Measurements from ENCODE around the gene LRCH1. TPM values are rescaled to one million over a fixed set of nuclear protein-coding genes. Genes with fewer than 3 reads are reported as not detected.
A peak's percentile ranks its signal among the peaks of the same experiment; 100 is the strongest.
"Not testable (repeated sequence)": the region's sequence is repeated elsewhere in the genome, so short reads cannot be mapped to it uniquely, and the experiment has no call there.

The LRCH1 gene
- total RNA-seq, 1 experiment from 2014 or later: 3.2 TPM

DNA sequence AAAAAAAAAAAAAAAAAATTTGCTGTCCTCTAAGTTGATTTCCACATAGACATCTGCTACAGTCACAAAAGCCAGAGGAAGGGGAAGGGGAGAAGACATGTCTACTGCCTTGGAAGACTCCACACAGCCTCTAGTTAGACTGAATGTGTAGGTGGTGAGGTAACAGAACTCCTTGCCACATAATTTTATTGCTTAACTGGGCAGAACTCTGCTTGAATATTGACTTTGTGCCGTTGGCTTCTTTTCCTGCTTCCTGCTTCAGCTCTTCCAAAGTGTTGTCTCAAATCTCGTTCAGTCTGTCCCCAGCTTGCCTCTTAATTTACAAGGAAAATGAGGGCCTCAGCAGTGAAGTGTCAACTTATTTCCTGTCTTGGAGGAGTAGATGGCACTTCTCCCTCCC lies 206.9 kb downstream of the LRCH1 start:
- DNase-seq: no peak
- no peaks in the 10 kb centered on the region for H3K27me3 ChIP-seq (ENCODE audit: control insufficient read depth, insufficient read depth, low read length)
- no peaks in the 10 kb centered on the region for H3K36me3 ChIP-seq (replicated peaks; ENCODE audit: control insufficient read depth, insufficient read depth, low read length)
- no peak overlapping the region for H3K4me3 ChIP-seq (ENCODE audit: insufficient read depth, low read depth, low read length)

DNA sequence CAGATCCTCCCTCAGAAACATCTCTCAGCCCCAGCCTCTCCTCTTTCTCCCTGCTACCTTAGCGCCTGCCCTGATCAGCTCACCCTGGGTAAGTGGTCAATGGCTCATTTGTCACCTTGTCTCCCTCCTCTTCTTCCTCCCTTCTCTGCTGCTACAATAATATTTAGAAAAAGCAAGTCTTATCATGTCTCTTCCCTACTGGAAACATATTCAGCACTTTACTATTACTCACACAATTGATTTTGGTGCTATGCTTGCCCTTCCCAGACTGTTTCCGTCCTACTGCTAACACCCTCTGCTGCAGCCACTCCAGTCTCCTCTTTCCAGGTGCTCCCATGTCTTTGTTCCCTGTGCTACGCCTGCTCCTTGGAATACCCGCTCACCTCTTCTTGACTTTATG lies 208.2 kb downstream of the LRCH1 start:
- Histone ChIP-seq H3K36me3 (replicated peaks; ENCODE audit: control insufficient read depth, insufficient read depth, low read length) (no peaks in the 10 kb centered on the region), H3K4me3 (ENCODE audit: insufficient read depth, low read depth, low read length) (no peak overlapping the region), H3K27me3 (ENCODE audit: control insufficient read depth, insufficient read depth, low read length) (no peaks in the 10 kb centered on the region)
- DNase-seq: no peak

DNA sequence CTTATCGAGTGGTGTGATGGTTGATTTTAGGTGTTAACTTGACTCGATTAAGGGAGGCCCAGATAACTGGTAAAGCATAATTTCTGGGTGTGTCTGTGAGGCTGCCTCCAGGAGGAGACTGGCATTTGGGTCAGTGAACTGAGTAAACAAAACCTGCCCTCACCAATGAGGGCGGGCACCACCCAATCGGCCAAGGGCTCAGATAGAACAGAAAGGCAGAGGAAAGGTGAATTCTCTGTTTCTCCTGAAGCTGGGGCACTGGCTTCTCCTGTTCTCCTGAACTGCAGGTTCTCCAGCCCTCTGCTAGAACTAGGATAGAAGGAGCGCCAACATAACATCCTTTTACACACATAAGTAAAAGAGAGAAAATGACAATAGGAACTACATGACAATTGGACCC lies 208.9 kb downstream of the LRCH1 start:
- Histone ChIP-seq H3K27me3 (ENCODE audit: control insufficient read depth, insufficient read depth, low read length) (no peaks in the 10 kb centered on the region), H3K4me3 (ENCODE audit: insufficient read depth, low read depth, low read length) (no peak overlapping the region), H3K36me3 (replicated peaks; ENCODE audit: control insufficient read depth, insufficient read depth, low read length) (no peaks in the 10 kb centered on the region)
- DNase-seq: no peak

DNA sequence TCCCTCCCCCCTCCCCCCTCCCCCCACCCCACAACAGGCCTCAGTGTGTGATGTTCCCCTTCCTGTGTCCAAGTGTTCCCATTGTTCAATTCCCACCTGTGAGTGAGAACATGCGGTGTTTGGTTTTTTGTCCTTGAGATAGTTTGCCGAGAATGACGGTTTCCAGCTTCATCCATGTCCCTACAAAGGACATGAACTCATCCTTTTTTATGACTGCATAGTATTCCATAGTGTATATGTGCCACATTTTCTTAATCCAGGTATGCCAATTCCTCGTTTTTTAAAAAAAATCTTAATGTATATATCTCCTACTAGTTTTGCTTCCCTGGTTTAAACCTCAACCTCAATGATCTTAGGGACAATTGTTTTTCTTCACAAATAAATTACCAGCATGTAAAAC lies 217.0 kb downstream of the LRCH1 start:
- not testable (repeated sequence) for H3K27me3 ChIP-seq (ENCODE audit: control insufficient read depth, insufficient read depth, low read length); H3K4me3 ChIP-seq (ENCODE audit: insufficient read depth, low read depth, low read length); DNase-seq; H3K36me3 ChIP-seq (replicated peaks; ENCODE audit: control insufficient read depth, insufficient read depth, low read length)

DNA sequence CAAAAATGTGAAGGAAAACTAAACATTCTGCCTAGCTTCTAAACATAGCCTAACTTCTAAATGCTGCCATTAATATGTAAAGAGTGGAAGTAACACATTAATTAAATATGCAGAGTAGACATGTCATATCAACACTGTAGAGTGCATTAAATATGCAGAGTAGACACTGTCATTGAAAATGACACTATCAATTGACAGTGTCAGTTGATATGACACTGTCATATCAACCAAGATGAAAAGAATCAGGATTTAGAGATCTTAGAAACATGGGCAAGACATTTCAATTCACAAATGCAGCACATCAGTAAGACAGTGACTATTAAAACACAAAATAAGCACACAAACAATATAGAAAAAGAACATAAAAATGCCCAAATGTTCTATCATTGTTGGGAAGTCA lies 218.7 kb downstream of the LRCH1 start:
- Histone ChIP-seq H3K27me3 (ENCODE audit: control insufficient read depth, insufficient read depth, low read length) (no peaks in the 10 kb centered on the region), H3K36me3 (replicated peaks; ENCODE audit: control insufficient read depth, insufficient read depth, low read length) (peaks cover 4% of the 10 kb centered on the region; the same call in 1 of the 2 replicates)

DNA sequence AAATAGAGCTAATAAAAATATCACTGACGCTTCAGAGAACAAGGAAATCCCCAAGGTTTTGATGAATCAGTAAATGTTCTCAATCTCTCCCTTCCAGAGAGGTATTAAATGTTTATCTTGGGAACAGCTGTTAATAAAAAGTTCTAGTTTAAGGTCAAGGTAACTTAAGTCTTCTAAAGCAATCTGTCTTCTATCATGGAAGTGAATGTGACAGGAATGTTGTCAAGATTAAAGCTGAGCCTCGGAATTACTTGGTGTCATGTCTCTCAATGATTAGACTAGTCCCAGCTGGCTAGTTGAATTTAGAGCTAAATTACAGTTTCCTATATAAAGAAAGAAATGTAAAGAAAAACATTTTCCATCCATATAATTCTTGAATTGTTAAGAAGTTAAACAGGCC lies 220.6 kb downstream of the LRCH1 start:
- Histone ChIP-seq H3K27me3 (ENCODE audit: control insufficient read depth, insufficient read depth, low read length) (no peaks in the 10 kb centered on the region), H3K36me3 (replicated peaks; ENCODE audit: control insufficient read depth, insufficient read depth, low read length) (peaks cover 4% of the 10 kb centered on the region; the same call in 1 of the 2 replicates), H3K4me3 (ENCODE audit: insufficient read depth, low read depth, low read length) (no peak overlapping the region)
- no peak for DNase-seq

More for the DNA sequence above, 218.7 kb downstream of the LRCH1 start:
- H3K4me3 ChIP-seq (ENCODE audit: insufficient read depth, low read depth, low read length): no peak overlapping the region
- DNase-seq: no peak

DNA sequence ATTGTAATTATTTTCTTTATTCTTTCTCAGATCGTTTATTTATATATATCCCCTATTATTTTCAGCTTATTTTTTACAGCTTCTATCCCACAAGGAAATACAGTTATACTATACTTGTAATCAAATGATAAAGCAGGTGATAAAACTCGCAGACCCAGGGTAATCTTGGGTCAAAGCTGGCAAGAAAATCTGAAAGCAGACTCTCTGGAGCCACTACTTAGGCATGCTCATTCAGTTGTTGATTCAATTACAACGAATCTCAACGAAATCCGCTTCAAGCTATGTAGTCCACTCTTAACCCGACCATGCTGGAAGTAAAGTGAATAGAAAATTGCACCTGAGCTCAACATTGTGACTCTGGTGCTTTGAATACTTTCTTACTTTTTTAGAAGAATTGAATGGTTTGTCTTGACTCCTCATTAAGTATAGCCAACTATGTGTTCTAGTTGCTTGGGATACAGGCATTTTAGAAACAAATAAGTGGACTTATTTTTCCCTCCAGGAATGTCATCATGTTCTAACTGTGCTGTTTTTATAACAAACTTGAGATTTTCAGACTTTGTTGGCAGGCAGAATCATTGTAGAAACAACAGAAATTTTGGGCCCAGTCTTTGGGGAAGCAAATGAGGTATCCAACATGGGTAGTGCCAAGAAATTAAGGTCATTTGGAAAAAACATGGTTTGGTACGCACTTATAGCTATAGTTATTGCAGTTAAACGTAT lies 222.6 kb downstream of the LRCH1 start:
- no peak for DNase-seq
- Histone ChIP-seq H3K27me3 (ENCODE audit: control insufficient read depth, insufficient read depth, low read length) (no peaks in the 10 kb centered on the region), H3K4me3 (ENCODE audit: insufficient read depth, low read depth, low read length) (no peak overlapping the region), H3K36me3 (replicated peaks; ENCODE audit: control insufficient read depth, insufficient read depth, low read length) (peaks cover 5% of the 10 kb centered on the region)

DNA sequence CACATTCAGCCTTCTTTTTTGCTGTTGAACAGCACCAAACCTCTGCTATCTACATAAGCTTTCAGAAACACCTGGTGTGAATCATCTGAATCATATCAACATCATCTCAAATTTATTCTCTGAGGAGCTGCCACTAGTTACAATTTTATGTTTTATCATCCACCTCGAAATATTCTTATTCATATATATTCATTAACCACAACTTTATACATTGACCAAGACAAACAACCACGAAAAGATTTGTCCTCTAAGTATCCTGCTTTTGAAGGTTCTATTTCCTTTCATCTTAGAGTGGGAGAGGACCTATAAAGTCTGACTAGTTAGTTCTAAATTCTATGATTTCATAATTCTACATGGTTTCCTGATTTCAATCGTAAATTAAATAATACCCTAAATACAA lies 225.1 kb downstream of the LRCH1 start:
- no peak for DNase-seq
- Histone ChIP-seq H3K4me3 (ENCODE audit: insufficient read depth, low read depth, low read length) (no peak overlapping the region), H3K36me3 (replicated peaks; ENCODE audit: control insufficient read depth, insufficient read depth, low read length) (peaks cover 5% of the 10 kb centered on the region), H3K27me3 (ENCODE audit: control insufficient read depth, insufficient read depth, low read length) (no peaks in the 10 kb centered on the region)

DNA sequence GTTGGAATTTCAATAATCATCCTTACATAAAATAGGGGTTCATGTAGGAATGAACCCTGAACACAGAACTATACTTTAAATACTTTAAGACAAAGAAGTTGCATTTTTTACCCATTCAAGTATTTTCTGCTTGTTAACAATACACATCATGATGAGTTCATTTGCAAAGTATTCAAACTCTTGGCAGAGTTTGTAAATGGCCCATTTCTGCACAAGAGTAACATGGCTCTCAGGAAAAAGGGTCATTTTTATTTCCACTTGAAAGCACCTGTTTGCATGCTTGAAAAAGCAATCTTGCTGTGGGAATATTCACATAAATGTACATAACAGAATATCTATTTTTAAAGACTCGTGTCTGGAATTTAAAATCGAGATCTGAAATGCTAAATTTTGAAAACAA lies 225.9 kb downstream of the LRCH1 start:
- peaks cover 5% of the 10 kb centered on the region for H3K36me3 ChIP-seq (replicated peaks; ENCODE audit: control insufficient read depth, insufficient read depth, low read length)
- H3K4me3 ChIP-seq (ENCODE audit: insufficient read depth, low read depth, low read length): no peak overlapping the region
- H3K27me3 ChIP-seq (ENCODE audit: control insufficient read depth, insufficient read depth, low read length): no peaks in the 10 kb centered on the region
- DNase-seq: no peak

DNA sequence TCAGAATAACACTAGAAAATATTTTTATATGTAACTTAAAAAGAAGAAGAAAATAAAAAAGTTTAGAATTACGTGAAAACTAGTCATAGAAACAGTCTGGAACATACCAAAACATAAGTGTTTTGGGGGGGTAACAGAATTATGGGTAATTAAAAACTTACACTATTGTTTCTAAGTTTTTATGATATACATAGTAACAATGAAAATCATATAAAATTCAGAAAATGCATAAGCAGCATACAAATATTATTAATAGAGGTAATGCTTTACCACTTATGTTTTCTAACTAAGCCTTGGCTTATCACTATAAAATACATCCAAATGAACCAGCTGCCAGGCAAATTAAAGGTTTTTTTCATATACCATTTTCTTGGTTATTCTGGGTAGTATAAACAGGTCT lies 229.1 kb downstream of the LRCH1 start:
- peaks cover 10% of the 10 kb centered on the region for H3K36me3 ChIP-seq (replicated peaks; ENCODE audit: control insufficient read depth, insufficient read depth, low read length)
- DNase-seq: no peak
- no peaks in the 10 kb centered on the region for H3K27me3 ChIP-seq (ENCODE audit: control insufficient read depth, insufficient read depth, low read length)
- H3K4me3 ChIP-seq (ENCODE audit: insufficient read depth, low read depth, low read length): no peak overlapping the region

DNA sequence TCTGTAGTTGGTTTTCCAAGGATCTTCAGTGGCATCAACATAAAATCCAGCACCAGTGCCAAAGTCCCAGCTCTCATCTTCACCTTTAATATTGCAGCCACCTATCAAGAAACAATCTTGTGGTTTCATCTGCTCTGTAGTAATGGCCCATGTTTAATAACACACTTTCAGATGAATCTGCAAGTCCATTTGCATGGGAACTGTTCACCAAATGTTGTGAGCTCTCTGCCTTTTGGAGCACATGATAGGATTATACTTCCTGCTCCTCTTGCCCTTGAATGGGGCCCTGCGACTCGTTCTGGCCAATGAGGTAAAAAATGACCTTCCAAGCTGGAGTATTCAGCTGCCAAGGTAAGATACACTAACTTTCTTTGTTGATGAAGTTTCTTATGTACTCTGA lies 229.7 kb downstream of the LRCH1 start:
- Histone ChIP-seq H3K27me3 (ENCODE audit: control insufficient read depth, insufficient read depth, low read length) (no peaks in the 10 kb centered on the region), H3K4me3 (ENCODE audit: insufficient read depth, low read depth, low read length) (no peak overlapping the region), H3K36me3 (replicated peaks; ENCODE audit: control insufficient read depth, insufficient read depth, low read length) (peaks cover 10% of the 10 kb centered on the region)
- no peak for DNase-seq

DNA sequence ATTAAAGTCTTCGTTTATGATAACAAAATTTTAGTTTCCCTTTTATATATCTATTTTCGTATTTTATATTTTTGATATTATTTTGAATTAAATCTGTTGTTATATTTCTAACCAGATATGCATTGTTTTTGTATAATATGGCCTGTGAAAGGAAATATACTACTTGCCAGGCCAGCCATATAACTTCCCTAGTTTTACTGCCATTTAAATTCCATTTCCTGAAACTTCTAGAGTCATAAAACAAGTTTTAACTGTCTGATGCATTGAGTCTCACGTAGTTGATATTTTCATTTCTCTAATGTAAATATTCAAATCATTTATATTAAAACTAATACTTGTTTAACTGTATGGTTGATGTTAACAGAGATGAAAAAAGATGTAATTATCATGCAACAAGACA lies 230.5 kb downstream of the LRCH1 start:
- no peak for DNase-seq
- H3K36me3 ChIP-seq (replicated peaks; ENCODE audit: control insufficient read depth, insufficient read depth, low read length): peaks cover 10% of the 10 kb centered on the region

DNA sequence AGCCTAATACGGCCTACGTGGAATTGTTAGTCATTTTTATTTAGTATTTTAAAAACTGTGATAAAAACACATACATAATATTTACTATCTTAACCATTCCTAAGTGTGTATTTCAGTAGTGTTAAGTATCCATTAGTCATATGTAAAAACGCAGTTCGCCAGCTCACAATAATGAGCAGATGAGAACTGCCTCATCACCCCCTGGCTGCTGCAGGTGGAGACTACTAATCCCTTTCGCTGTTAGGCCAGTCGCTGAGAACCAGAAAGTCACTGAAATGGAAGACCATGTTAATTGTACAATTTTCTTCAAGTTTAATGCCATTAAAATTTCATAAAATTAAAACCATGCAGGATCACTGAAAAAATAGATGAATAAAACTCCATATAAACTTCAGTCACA lies 242.4 kb downstream of the LRCH1 start:
- H3K27me3 ChIP-seq (ENCODE audit: control insufficient read depth, insufficient read depth, low read length): no peaks in the 10 kb centered on the region
- H3K36me3 ChIP-seq (replicated peaks; ENCODE audit: control insufficient read depth, insufficient read depth, low read length): peaks cover 2% of the 10 kb centered on the region; the same call in 1 of the 2 replicates
- peak; percentile 34 for DNase-seq
- no peak overlapping the region for H3K4me3 ChIP-seq (ENCODE audit: insufficient read depth, low read depth, low read length)

More for the DNA sequence above, 230.5 kb downstream of the LRCH1 start:
- Histone ChIP-seq H3K4me3 (ENCODE audit: insufficient read depth, low read depth, low read length) (no peak overlapping the region), H3K27me3 (ENCODE audit: control insufficient read depth, insufficient read depth, low read length) (no peaks in the 10 kb centered on the region)

DNA sequence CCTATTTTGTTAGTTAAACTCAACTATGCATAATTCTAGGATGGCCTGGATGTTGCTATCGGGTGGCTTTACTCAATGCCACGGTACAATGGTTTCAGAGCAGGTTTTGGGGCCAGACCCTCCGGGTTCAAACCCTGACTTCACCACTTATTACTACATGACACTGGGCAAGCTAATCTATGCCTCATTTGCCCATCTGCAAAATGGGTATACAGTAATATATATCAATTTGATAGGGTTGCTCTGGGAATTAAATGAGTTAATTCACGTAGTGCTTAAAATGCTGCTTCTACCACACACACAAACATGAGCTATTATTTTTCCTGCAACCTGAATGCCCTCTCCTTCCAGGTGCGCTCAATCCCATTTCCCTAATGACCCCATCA lies 243.2 kb downstream of the LRCH1 start:
- Histone ChIP-seq H3K4me3 (ENCODE audit: insufficient read depth, low read depth, low read length) (peak overlapping the region; percentile 86), H3K36me3 (replicated peaks; ENCODE audit: control insufficient read depth, insufficient read depth, low read length) (no peaks in the 10 kb centered on the region), H3K27me3 (ENCODE audit: control insufficient read depth, insufficient read depth, low read length) (no peaks in the 10 kb centered on the region)
- DNase-seq: no peak

DNA sequence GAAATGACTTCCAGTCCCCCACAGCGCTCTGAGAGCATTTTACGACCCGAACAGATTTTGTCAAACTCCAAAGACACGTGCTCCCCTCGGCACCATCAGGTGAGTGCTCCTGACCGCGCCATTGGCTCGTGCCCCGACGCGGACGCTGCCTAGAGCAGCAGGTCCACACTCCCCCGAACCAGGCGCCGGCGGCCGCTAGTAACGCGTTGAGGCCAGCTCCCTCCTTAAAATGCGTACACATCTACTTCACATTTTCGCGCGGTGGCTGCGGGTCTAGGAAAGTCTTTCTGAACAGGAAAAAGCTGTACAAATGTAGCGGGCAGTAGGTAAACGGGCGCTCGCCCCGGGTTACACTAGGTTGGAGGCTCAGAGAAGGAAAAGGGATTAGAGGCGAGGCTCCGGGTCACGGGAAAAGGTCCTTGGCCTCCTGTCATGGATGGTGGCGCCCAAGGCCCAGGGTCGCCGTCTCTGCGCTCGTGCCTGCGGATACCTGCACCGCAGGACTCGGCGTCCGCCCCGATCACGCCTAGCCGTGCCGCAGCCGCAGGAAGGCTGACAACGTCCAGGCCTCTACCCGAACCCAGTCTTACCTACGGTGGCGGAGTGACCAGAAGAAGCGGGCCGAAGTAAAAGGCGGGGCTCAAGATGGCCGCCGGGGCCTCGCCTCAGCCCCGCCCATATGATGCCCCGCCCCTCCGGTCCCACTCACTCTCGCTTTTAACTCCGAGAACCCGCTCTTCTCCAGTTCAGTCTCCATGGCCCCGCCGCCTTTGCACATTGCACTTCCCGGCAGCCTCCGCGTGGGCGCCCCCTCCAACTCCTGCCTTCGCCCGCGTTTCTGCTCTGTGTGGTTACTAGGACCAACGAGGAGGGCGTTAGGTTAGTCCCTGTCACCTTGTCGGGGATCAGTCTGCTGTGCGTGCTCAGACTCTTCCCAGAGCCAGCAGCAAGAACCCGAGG lies 243.8 kb downstream of the LRCH1 start, which contains the start of gene ESD:
ESD (minus strand) TSS at position 647 of the 960 bp plus-strand sequence. CDS start 5,748 bp downstream, outside the sequence.
- H3K36me3 ChIP-seq (replicated peaks; ENCODE audit: control insufficient read depth, insufficient read depth, low read length): no peaks in the 10 kb centered on the region
- peak within 1 kb of the TSS; percentile 86 for H3K4me3 ChIP-seq (ENCODE audit: insufficient read depth, low read depth, low read length)
- DNase-seq: peak; percentile 91
- no peaks in the 10 kb centered on the region for H3K27me3 ChIP-seq (ENCODE audit: control insufficient read depth, insufficient read depth, low read length)

All from H7 (cell line).